Posterior cingulate gyrus (tissue), 11 donors: ENCODE data around the gene KCNK17.

Source experiments
- DNase-seq, 10 donors: peaks; one replicate each; pipeline versions ENCODE4 v3.0.0 to v3.0.0-alpha.2; 2020 to 2021; ENCODE audit warnings: mixed read lengths in 3 of 10
- intact Hi-C: fragments of 100-400 bp; cut with DNase I; formaldehyde crosslinking; loops from one replicate; pipeline ENCODE4 v1.15.1; 2023

Gene KCNK17, protein sequence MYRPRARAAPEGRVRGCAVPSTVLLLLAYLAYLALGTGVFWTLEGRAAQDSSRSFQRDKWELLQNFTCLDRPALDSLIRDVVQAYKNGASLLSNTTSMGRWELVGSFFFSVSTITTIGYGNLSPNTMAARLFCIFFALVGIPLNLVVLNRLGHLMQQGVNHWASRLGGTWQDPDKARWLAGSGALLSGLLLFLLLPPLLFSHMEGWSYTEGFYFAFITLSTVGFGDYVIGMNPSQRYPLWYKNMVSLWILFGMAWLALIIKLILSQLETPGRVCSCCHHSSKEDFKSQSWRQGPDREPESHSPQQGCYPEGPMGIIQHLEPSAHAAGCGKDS

DNA sequence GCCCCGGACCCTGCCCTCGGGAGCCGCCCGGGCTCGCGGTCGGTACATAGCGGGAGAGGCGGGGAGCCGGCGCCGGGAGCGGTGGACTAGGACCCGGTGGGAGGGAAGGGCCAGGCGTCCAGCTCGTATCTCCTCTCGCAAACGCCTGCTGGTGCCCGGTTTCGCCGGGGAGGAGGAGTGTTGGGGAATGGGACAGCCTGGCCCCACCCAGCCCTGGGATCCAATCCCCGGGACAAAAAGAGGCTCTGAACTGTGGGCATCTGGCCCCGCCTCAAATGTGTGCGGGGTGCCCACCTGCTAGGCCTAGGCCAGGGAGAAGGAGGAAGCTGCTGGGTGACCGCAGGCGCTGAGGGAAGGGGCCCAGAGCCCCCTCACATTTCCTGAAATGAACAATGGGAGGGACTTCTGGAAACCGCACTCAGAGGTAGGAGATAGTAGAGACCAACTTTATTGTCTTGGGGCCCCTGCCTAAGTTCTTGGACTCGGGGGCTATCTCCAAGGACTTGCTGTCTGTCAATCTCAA, at the start of gene KCNK17:
Gene KCNK17 (minus strand): TSS at position 147 of the 523 bp plus-strand sequence. CDS start 99 bp downstream, at position 48.
- DNase-seq, result peak in 1 of 10 donors; percentile 61
- intact Hi-C loops, result loop anchor here (5.0 kb wide), 1 partner anchor 342 kb away; no protein-coding TSS in a partner anchor

DNA sequence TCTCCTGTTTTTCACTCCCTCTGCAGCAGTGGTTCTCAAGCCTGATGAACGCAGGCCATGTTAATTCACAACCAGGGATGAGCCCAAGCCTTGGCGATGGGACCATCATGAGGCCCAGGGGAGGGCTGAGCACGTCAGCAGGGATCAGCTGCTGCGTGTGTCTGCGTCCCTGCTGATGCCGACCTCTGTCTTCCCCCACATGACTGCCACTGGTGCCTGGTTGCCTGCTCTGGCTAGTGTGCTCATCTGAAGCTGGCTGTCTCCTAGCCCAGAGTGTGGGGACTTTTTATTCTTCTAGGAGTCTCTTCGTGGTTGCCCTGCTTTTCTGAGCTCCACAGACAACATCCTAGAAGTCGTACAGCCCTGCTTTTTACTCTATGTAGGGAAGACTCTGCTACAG, 49.1 kb upstream of the KCNK17 start:
- intact Hi-C loops, result loop anchor here (5.0 to 10.0 kb wide), 4 partner anchors 529 to 1702 kb away; no protein-coding TSS in a partner anchor
- peak in 1 of 10 donors; percentile 59 for DNase-seq

DNA sequence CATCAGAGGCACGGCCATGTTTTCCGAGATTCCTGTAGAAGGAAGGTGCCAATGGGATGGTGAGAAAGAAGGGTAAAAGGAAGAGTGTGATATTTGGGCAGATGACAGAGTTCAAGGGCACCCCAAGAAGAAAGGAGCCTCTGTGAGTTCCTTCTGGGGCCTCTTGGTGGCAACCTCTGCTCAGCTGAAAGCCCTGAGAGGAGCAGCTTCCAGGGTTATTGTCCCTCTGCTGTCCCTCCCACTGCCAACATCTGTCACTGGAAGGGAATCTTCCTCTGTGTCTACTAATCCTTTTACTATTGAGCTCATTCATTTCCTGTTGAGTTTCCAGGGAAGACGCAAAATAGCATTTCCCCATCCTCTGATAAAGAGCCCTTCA, 48.3 kb upstream of the KCNK17 start:
- intact Hi-C loops, result loop anchor here (5.0 to 10.0 kb wide), 4 partner anchors 530 to 1702 kb away; no protein-coding TSS in a partner anchor
- peak in 5 of 10 donors; percentile 31 to 88 (median 38) for DNase-seq

DNA sequence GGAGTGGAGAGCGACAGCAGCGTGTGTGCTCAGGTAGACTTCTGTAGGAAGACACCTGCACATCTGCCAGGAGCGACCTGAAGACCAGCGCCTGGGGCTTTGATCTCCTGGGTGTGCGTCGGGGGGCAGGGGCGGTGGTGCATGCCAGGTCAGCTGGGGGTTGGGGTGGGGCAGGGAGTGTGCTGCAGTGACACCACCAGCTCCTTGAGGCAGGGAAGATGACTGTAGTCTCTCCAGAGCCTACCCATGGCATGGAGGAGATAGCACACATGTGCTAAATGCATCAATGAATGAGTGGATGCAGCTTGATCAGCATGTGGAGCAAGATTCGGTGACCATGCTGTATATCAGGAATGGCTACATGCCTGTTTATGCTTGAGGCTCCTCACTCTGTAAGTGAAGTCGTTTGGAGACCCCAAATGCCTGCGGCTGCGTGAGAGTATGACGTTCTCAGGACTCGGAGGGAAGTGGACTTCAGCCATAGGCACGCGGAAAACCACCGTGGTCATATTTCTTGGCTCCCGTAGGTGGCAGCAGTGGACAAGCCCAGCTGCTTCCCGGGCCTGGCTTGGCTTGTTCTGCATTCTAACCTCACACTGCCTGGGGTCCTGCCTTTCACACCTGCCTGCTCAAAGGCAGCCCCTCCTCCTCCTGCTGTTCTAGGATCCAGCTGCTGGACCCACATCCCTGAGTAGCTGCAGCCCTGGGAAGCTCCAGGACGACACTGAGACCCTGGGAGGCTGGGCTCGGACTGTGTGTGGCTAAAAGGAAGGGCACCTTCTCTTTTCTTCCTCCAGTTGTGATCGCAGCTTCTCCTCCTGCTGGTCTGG, 47.7 kb upstream of the KCNK17 start:
- intact Hi-C loops, result loop anchor here (5.0 to 10.0 kb wide), 4 partner anchors 530 to 1703 kb away; no protein-coding TSS in a partner anchor
- DNase-seq, result peak; percentile 49 to 96 (median 78)

DNA sequence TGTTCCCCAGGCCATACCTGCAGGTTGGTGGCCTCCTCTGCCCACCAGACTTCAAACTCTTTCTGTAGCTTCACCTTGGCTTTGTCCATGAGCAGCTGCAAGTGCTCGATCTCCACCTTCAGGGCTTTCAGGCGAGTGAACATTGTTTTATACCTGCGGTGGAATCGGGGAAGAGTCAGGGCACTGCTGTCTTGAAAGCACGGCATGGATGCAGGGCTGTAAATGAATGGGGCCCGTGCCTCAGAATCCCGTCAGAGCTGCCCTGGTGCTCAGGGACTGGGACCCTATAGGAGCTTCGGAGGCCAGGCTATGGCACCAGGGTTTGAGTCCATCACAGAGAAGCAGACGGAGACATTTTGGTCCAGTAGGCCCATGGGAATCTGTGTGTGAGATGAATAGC, 46.2 kb upstream of the KCNK17 start:
- no peak for DNase-seq
- intact Hi-C loops, result loop anchor here (5.0 to 10.0 kb wide), 4 partner anchors 532 to 1704 kb away; no protein-coding TSS in a partner anchor

DNA sequence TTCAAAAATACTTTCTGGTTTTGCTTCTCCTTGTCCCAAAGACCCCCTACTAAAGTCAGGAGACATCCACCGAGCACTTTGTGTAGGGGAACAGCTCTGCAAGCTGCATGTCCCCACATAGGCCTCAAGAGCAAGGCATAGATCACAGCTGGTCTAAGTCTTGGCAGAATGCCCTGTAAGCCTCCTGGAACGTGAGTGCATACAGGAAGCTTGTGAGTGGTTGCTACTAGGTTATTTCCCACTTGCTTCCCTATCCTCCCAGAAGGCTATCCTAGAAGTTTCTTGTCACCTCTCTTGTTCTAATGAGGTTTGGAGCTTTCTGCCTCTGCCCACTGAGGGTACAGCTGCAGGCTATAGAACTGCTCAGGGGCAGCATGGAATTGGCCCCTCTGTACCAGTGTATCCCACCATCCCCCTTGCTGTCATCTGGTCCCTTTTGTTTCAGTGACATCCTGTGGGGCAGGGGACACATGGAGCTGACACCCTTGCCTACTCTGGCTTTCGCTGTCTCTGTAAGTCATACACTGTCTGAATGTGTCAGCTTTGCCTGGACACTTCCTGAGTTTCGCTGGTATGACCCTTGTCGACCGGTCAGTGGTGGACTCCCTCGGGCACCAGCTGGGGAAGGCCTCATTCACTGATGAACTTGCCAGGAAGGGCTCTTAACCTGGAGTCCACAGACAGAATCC, 43.9 kb upstream of the KCNK17 start:
- DNase-seq, result no peak
- intact Hi-C loops, result no loop called here

DNA sequence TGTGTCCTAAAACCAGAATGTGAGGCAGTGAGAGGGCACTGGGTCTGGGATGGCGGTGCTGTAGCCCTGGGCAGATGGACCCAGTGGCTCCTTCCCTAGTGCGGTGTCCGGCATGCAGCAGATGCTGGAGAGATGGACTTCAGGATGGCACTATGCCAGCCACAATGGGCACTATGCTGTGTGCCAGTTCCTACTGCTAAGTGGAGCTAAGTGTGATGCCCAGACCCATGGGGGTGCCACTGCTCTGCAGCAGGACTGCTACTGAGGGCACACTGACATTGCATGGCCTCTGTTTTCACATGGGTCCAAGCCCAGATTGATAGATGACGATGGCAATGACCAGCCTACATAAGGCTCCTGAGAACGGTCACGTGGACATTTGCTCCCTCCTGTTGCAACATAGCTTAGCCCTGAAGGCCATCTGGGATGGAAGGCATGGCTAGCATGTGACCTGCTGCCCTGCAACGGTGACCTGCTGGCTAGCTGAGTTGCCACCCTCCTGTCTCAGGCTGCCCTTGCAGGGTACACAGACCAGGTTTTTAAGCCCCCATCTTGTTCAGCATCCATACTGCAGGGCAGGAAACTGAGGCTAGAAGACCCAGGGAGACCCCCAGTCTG, 39.6 kb upstream of the KCNK17 start:
- no peak for DNase-seq
- intact Hi-C loops, result no loop called here

DNA sequence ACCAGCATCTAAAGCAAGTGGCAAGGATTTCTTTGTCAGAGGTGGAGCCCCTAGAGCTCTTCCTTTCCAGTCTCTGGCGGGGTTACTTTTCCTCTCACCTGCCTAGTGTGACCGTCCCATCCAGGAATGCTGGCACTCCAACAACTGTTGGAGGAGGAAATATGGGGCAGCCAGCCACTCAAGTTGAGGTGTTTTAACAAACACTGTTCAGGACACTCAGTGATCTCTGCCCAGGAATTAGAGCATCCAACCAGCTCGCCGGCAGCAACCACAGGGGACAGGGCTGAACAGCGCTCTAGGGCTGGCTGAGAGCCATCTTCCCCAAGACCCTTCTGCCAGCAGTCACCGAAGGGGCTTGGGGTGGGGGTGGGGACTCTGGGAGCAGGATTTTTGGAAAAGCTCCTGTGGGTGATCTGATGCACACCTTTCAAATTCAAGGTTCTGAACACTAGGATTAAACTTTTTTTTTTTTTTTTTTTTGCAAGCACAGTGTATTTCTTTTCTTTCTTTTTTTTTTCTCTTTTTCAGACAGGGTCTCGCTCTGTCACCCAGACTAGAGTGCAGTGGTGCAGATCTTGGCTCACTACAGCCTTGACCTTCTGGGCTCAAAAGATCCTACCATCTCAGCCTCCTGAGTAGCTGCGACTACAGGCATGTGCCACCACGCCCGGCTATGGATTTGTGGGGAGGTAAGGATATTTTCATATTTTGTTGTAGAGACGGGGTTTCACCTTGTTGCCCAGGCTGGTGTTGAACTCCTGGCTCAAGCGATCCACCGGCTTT, 36.7 kb upstream of the KCNK17 start:
- intact Hi-C loops, result no loop called here
- DNase-seq, result no peak

DNA sequence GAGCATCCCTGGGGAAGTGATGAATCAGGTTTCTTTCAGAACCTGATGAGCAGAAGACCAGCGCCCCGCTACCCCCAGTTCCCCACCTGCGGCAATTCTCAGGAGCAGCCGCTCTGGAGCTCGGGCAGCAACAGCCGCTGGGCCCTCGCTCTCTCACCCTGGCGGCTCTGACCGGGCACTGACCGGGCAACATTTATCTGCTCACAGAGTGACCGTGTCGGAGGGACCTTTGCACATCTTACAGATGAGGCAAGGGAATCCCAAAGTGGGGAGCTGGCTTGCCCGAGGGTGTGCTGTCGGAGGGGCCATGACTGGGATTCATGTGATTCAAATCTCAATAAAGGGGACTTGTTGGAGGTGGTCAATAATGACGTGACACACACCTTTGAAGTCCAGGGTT, 34.5 kb upstream of the KCNK17 start:
- intact Hi-C loops, result no loop called here

DNA sequence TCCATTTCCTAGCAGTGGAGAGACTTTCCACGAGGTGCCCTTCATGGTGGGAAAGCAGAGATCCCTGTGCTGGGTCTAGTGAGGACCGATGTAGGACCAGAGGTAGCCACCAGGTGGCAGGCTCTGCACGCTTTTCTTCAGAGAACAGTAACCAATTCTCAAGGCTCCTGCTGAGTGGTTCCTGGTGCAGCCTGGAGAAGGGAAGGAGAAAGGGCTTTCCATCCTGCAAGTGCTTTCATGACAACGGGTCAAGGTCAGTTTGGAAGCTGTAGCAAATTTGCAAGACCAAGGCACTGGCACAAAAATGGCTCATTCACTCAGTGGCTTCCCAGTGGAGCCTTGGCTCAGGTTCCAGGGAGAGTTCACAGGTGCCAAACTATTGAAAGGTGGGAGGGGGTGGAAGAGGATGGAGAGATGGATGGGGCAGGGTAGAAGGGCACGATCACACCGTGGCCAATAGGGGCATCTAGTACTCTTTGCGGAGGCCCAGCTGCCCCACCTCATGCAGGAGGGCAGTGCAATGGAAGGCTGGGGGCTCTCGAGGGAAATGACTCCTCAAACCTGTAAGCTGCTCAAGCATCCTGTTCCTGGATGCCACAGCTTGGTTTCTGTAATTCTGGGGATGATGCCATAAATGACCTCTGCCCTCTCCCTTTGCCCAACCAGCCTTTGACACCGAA, 33.8 kb upstream of the KCNK17 start:
- peak; percentile 51 to 95 (median 78) for DNase-seq
- intact Hi-C loops, result no loop called here

More for the DNA sequence above, 34.5 kb upstream of the KCNK17 start:
- peak in 1 of 10 donors; percentile 24 for DNase-seq

DNA sequence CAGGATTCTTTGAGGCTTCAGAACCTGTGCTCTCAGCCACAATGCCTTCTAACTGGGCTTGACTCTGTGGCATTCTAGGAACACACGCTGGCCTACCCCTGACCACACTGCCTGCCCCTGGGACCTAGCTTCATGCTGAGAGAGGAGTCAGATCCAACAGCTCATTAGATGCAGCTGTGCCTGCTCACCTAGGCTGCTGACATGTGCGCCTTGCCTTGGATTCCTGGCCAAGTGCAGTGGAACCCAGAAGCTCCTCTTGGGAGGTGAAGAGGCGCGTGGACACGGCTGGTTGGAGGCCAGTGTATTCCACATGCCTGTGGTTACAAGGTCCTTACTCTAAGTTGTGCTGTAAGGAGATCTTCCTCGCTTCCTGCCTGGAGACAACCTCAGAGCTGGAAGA, 33.0 kb upstream of the KCNK17 start:
- peak in 1 of 10 donors; percentile 18 for DNase-seq
- intact Hi-C loops, result no loop called here

DNA sequence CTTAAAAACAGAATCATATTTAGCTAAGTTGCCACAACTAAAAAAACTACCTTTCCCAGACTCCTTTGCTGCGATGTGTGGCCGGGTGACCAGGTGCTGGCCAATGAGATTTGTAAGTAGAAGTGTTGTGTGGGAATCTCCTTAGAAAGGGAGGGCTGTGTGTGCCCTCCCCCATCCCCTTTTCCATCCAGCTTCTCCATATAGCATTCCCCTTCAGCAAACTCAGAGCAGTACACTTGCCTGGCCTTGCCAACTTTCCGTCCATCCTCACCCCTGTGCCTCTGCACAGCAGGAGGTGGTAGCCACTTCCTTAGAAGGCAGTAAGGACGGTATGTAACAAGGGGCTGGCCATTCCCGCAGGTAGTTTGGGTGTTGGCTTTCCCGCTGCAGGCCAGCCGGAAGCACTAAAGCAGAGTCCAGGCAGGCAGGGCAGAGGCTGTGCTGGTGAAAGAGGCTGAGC, 30.6 kb upstream of the KCNK17 start:
- intact Hi-C loops, result no loop called here

DNA sequence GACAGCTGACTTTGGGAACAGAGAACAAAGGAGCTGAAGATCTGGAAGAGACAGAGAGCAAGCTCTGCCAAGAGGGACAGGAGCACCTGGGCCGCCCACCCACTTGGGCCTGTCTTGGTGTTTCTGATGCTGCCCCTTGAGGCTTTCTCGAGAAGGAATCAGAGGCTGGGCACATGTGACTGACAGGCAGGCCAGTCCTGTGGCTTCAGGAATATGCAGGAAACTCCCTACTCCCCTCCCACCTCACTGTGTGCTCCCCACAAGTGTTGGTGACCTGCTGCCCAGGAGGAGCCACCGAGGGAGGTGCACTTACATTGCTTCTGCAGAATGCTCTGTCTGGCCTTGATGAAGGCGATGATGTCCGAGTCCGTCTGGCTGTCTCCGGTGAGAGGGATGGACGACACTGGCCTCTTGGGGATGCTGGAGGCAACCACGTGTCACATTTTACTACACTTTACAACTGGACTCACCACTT, 29.2 kb upstream of the KCNK17 start:
- peak in 3 of 10 donors; percentile 50 to 67 (median 62) for DNase-seq
- intact Hi-C loops, result no loop called here

More for the DNA sequence above, 30.6 kb upstream of the KCNK17 start:
- DNase-seq, result peak in 2 of 10 donors; percentile 0 to 53

DNA sequence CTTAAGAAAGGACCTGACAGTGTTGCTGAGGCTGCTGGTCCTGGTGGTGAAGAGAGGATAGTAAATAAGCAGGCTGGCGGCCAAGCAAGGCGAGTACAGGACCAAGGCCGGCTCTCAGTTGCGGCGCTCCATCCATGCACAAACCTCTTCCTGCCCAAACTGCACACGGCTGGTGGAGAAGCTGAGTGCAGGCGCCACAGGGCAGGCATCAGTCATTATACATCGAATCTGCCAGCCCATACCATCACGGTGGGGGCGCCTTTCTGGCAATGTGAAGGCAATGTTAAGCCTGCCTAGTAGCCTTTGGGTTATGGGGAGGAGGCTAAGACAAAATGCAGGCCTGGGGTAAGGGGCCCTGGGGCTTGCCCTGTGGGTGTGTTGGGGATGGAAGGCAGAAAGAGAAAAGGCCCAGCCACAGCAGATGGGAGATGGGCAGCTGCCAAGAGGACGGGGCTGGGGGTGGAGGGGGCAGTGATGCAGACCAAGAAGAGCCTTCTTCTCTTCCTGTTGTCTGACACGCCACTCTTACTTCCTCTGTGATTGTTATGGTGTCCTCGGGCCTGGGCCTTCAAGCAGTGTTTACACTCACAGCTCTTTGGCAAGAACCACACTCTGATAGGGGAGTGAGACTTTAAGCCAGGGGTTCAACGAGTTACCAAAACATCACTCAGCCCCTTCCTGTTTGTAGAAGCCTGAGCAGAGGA, 28.6 kb upstream of the KCNK17 start:
- intact Hi-C loops, result no loop called here
- peak in 3 of 10 donors; percentile 55 to 80 (median 66) for DNase-seq

DNA sequence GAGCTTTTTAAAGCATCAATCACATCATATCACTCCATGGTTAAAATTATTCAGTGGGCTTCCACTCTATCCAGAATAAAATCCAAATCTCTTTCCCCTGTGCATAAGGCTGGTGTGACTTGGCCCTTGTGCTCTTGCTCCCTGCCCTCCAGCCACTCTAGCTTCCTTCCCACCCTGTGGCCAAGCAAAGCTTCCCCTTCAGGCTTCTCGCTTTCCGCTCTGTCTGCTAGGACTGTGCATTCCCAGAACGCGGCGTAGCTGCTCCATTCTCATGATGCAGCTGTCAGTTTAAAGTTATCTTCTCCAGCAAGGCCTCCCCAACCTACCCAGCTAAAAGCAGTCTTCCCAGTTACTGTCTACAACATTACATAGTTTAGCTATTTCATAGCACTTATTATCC, 27.7 kb upstream of the KCNK17 start:
- peak in 3 of 10 donors; percentile 26 to 63 (median 31) for DNase-seq
- intact Hi-C loops, result no loop called here

DNA sequence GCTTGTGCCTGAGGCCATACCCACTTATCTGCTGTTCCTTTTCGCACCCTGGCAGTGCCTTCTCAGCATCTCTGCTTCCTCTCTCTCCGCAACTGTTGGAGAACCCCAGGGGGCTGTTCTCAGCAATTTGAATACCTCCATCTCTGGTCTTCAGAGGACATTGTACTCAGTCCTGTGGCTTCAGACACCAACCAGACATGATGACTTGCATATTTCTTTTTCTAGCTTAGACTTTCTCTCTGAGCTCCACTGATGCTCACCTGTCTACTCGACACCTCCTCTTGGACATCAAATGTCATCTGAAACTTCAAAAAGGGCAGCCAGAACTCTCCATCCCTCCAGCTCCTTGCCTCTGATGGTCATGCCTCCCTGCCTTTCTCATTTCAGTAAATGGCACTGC, 27.1 kb upstream of the KCNK17 start:
- intact Hi-C loops, result no loop called here
- DNase-seq, result no peak

DNA sequence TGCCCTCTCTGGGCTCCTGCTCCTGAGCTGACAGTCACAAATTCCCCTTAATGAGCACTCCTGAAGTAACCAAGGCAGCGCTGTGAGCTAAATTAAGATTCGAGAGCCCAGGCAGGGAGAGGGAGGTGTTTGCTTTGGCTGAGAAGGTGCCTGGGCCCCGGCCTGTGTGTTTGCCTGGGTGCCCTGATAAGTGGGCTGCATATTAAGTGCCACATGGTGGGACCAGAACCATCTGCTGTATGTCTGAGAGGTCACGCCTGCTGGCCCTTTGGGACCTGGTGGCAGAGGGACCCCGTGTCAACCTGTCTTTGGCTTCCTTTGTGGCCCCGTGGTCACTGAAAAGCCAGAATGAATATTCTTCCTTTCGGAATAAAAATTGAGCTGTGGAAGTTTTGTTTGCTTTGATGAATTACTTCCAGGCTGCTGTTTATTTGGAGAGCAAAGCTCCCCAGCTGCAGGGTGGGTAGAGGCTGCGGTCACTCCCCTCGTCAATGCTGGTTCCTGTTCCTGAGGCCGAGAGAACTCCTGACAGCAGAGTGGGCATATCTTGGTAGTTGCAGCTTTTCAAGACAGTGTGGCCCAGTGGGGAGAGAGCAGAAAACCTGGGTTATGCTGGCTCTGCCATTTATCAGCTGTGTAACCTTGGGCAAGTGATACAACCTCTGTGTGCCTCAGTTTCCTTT, 25.8 kb upstream of the KCNK17 start:
- intact Hi-C loops, result no loop called here
- DNase-seq, result peak in 3 of 10 donors; percentile 29 to 57 (median 52)
